HCT116 (cell line): Measurements from ENCODE around the gene ACOT11. TPM values are rescaled to one million over a fixed set of nuclear protein-coding genes. Genes with fewer than 3 reads are reported as not detected.

Source experiments
- ATAC-seq: fragments of 200-7000 bp; cut with Tn5 transposase; 2 replicates; pipeline ENCODE4 v1.9.1; 2020; ENCODE audit warnings: mild to moderate bottlenecking, moderate library complexity
- BruUV-seq: library from RNA; stranded (reverse); fragments of 400-500 nt; replicated peaks from 2 replicates; lab custom pipeline; 2021; lab: Mats Ljungman, UMichigan
- CTCF ChIA-PET: fragments of 300-600 bp; sonication (Branson Sonifier 250); formaldehyde crosslinking; loops from one replicate; lab custom pipeline; 2021; ENCODE audit warnings: antibody characterized with exemption; lab: Charles Lee
- POLR2A ChIA-PET: fragments of 300-600, 350-600 bp; sonication (Branson Sonifier 250); formaldehyde crosslinking; loops from one replicate; lab custom pipeline; 2021; ENCODE audit warnings: antibody characterized with exemption; lab: Charles Lee
- RAD21 ChIA-PET, 2 experiments: fragments of 300-600 bp; sonication (Branson Sonifier 250); formaldehyde crosslinking; loops; one replicate each; lab custom pipeline; 2023; ENCODE audit warnings: low total read pairs in 2 of 2; ENCODE audit not compliant: uncharacterized antibody in 2 of 2, unreplicated experiment in 2 of 2, low non-redundant PET in 1 of 2; lab: Charles Lee
- DNase-seq: peaks from one replicate; pipeline ENCODE4 v3.0.0-alpha.2; 2010; ENCODE audit warnings: low read depth, low spot score
- H2AFZ ChIP-seq: fragments of 200-600 bp; shearing (Covaris generic), sonication (generic); 2 replicates; pipeline ENCODE4 v1.6.1; 2017; ENCODE audit warnings: low read depth, mixed run types, mixed read lengths, antibody characterized with exemption, low read length; ENCODE audit not compliant: poor library complexity, severe bottlenecking
- H3K27ac ChIP-seq: 2 replicates; pipeline ENCODE4 v1.5.1; 2012; ENCODE audit warnings: low read depth, low read length
- H3K27me3 ChIP-seq: fragments of 200-600 bp; sonication (generic); 2 replicates; pipeline ENCODE4 v1.6.1; 2016; ENCODE audit warnings: mixed run types, low read length, mixed read lengths; ENCODE audit not compliant: insufficient read depth
- H3K36me3 ChIP-seq, 2 experiments: fragments of 200-500 bp in 1 of 2; fragments of 200-600 bp in 1 of 2; sonication (Bioruptor generic) in 1 of 2; sonication (generic) in 1 of 2; 2 replicates each; pipeline versions ENCODE4 v1.5.1 to v1.6.1; 2014 to 2016; ENCODE audit warnings: low read length in 2 of 2, inconsistent platforms in 1 of 2, mixed read lengths in 1 of 2, mixed run types in 1 of 2; ENCODE audit not compliant: insufficient read depth in 2 of 2, control insufficient read depth in 1 of 2
- H3K4me1 ChIP-seq, 2 experiments: fragments of 200-600 bp in 1 of 2; sonication (generic) in 1 of 2; 2 replicates each; pipeline versions ENCODE4 v1.5.1 to v1.6.1; 2012 to 2017; ENCODE audit warnings: low read length in 2 of 2, inconsistent platforms in 1 of 2, mild to moderate bottlenecking in 1 of 2, mixed read lengths in 1 of 2, mixed run types in 1 of 2, moderate library complexity in 1 of 2; ENCODE audit not compliant: insufficient read depth in 2 of 2, control insufficient read depth in 1 of 2
- H3K4me2 ChIP-seq: fragments of 200-600 bp; sonication (generic); 2 replicates; pipeline ENCODE4 v1.6.1; 2017; ENCODE audit warnings: mixed run types, low read length, mixed read lengths
- H3K4me3 ChIP-seq, 2 experiments: fragments of 200-600 bp in 1 of 2; sonication (generic) in 1 of 2; replicated peaks in 1 of 2; 2 replicates each; pipeline ENCODE4 v1.5.1; 2011 to 2016; ENCODE audit warnings: low read length in 2 of 2, control low read depth in 1 of 2, low read depth in 1 of 2, mild to moderate bottlenecking in 1 of 2, mixed read lengths in 1 of 2, mixed run types in 1 of 2
- H3K79me2 ChIP-seq: fragments of 200-600 bp; sonication (generic); 2 replicates; pipeline ENCODE4 v1.6.1; 2017; ENCODE audit warnings: mild to moderate bottlenecking, mixed run types, low read length, moderate library complexity, mixed read lengths; ENCODE audit not compliant: insufficient read depth
- H3K9ac ChIP-seq: fragments of 200-600 bp; sonication (generic); 2 replicates; pipeline ENCODE4 v1.6.1; 2016; ENCODE audit warnings: low read length, mixed read lengths
- H3K9me2 ChIP-seq: fragments of 200-600 bp; sonication (generic), shearing (Covaris generic); 2 replicates; pipeline ENCODE4 v1.6.1; 2017; ENCODE audit warnings: mixed run types, mild to moderate bottlenecking, moderate library complexity; ENCODE audit not compliant: insufficient read depth
- H3K9me3 ChIP-seq, 2 experiments: fragments of 200-500 bp in 1 of 2; fragments of 200-600 bp in 1 of 2; sonication (Bioruptor generic) in 1 of 2; sonication (generic) in 1 of 2; 2 replicates each; pipeline ENCODE4 v1.6.1; 2014 to 2017; ENCODE audit warnings: low read length in 2 of 2, mixed read lengths in 2 of 2, inconsistent platforms in 1 of 2, low read depth in 1 of 2, mild to moderate bottlenecking in 1 of 2, mixed run types in 1 of 2, moderate library complexity in 1 of 2; ENCODE audit not compliant: control insufficient read depth in 1 of 2, insufficient read depth in 1 of 2
- H4K20me1 ChIP-seq: fragments of 200-600 bp; sonication (generic), shearing (Covaris generic); 2 replicates; pipeline ENCODE4 v1.6.1; 2017; ENCODE audit warnings: mixed run types, mild to moderate bottlenecking, moderate library complexity; ENCODE audit not compliant: insufficient read depth
- ATF3 ChIP-seq: IDR thresholded peaks from 2 replicates; pipeline ENCODE4 v1.6.1; 2012
- CBX3 ChIP-seq: IDR thresholded peaks from 2 replicates; pipeline ENCODE4 v1.6.1; 2012; ENCODE audit warnings: low read depth
- CEBPB ChIP-seq: IDR thresholded peaks from 2 replicates; pipeline ENCODE4 v1.6.1; 2012; ENCODE audit warnings: low read depth
- EGR1 ChIP-seq: IDR thresholded peaks from 2 replicates; pipeline ENCODE4 v1.6.1; 2012; ENCODE audit warnings: low read depth
- EZH2 ChIP-seq: fragments of 200-600 bp; sonication (generic); IDR thresholded peaks from 2 replicates; pipeline ENCODE4 v1.6.1; 2017; ENCODE audit warnings: antibody characterized with exemption, mixed run types
- FOSL1 ChIP-seq: IDR thresholded peaks from 2 replicates; pipeline ENCODE4 v1.6.1; 2012; ENCODE audit warnings: low read depth
- POLR2A ChIP-seq: IDR thresholded peaks from 2 replicates; pipeline ENCODE4 v1.7.0; 2011; ENCODE audit warnings: borderline replicate concordance; ENCODE audit not compliant: insufficient read depth, insufficient read length; ENCODE audit errors: extremely low read depth
- REST ChIP-seq: IDR thresholded peaks from 2 replicates; pipeline ENCODE4 v1.6.1; 2012; ENCODE audit warnings: low read depth
- SIN3A ChIP-seq: IDR thresholded peaks from 2 replicates; pipeline ENCODE4 v1.6.1; 2012; ENCODE audit warnings: low read depth
- SP1 ChIP-seq: IDR thresholded peaks from 2 replicates; pipeline ENCODE4 v1.6.1; 2012; ENCODE audit warnings: low read depth
- ZFX ChIP-seq: fragments of 450-650 bp; IDR thresholded peaks from 2 replicates; pipeline ENCODE4 v1.6.1; 2017
- intact Hi-C: fragments of 100-400 bp; cut with micrococcal nuclease; formaldehyde crosslinking; loops from 2 replicates; pipeline ENCODE4 v1.10.0; 2022
- total RNA-seq: library from RNA; stranded (reverse); gene quantifications from one replicate; pipeline ENCODE4 v1.2.1, GENCODE V29; 2021; ENCODE audit not compliant: unreplicated experiment

ACOT11 gene
- total RNA-seq, 1 experiment from 2014 or later, result 31.1 TPM

GRCh38 chr1:54610048-54610447 is 62.0 kb downstream of the ACOT11 start:
- BruUV-seq, result no TSS peak
- H3K4me2 ChIP-seq, result no peak overlapping the region
- H3K4me1 ChIP-seq, result peaks cover 0 to 7% of the 10 kb centered on the region in 2 experiments; a peak in 2 of 4 replicates
- H2AFZ ChIP-seq, result no peak overlapping the region
- no peak for TF ChIP-seq EZH2
- TF ChIP-seq CBX3, result no peak
- no peak for TF ChIP-seq EGR1
- no peak for TF ChIP-seq SIN3A
- TF ChIP-seq CEBPB, result no peak
- no peak for TF ChIP-seq REST
- no peak for TF ChIP-seq ATF3
- TF ChIP-seq FOSL1, result no peak
- no peak for TF ChIP-seq SP1
- no peak for TF ChIP-seq ZFX
- no peak for TF ChIP-seq POLR2A
- H3K9me2 ChIP-seq, result no peaks in the 10 kb centered on the region
- ChIA-PET CTCF (no interaction called here), RAD21 (no interaction called here), POLR2A (no interaction called here)
- H3K9ac ChIP-seq, result no peak overlapping the region
- H3K4me3 ChIP-seq, result no peak overlapping the region
- no peak overlapping the region for H3K27ac ChIP-seq
- H3K27me3 ChIP-seq, result no peaks in the 10 kb centered on the region
- intact Hi-C loops, result no loop called here
- no peak for DNase-seq
- H4K20me1 ChIP-seq, result no peaks in the 10 kb centered on the region
- no peaks in the 10 kb centered on the region for H3K79me2 ChIP-seq
- no peak for ATAC-seq
- H3K9me3 ChIP-seq, result no peaks in the 10 kb centered on the region
- H3K36me3 ChIP-seq, result peaks cover 0 to 5% of the 10 kb centered on the region in 2 experiments; a peak in 1 of 4 replicates
